GM23248 (cell line): Measurements from ENCODE around the gene SNX25. TPM values are rescaled to one million over a fixed set of nuclear protein-coding genes. Genes with fewer than 3 reads are reported as not detected.
A peak's percentile ranks its signal among the peaks of the same experiment; 100 is the strongest.
"Not testable (repeated sequence)": the region's sequence is repeated elsewhere in the genome, so short reads cannot be mapped to it uniquely, and the experiment has no call there.

ENCODE experiments used
- DNase-seq: peaks from one replicate; pipeline ENCODE4 v3.0.0-alpha.2; 2015
- H2AFZ ChIP-seq: fragments of 200-600 bp; sonication (generic); 2 replicates; pipeline ENCODE4 v1.6.1; 2016; ENCODE audit warnings: antibody characterized with exemption
- H3F3A ChIP-seq: fragments of 200-600 bp; sonication (generic); 2 replicates; pipeline ENCODE4 v1.6.1; 2016; ENCODE audit warnings: mild to moderate bottlenecking, antibody characterized with exemption, mixed run types; ENCODE audit not compliant: insufficient read depth
- H3K27ac ChIP-seq: fragments of 200-600 bp; sonication (generic); 2 replicates; pipeline ENCODE4 v1.5.1; 2016; ENCODE audit warnings: mild to moderate bottlenecking
- H3K27me3 ChIP-seq: fragments of 200-600 bp; sonication (generic); replicated peaks from 2 replicates; pipeline ENCODE4 v1.6.1; 2016; ENCODE audit warnings: mild to moderate bottlenecking; ENCODE audit not compliant: insufficient read depth
- H3K36me3 ChIP-seq: fragments of 200-600 bp; sonication (generic); 2 replicates; pipeline ENCODE4 v1.6.1; 2016; ENCODE audit warnings: low read depth, mild to moderate bottlenecking
- H3K4me1 ChIP-seq: fragments of 200-600 bp; sonication (generic); 2 replicates; pipeline ENCODE4 v1.6.1; 2016; ENCODE audit warnings: mild to moderate bottlenecking; ENCODE audit not compliant: insufficient read depth
- H3K4me2 ChIP-seq: fragments of 200-600 bp; sonication (generic); one replicate; pipeline ENCODE4 v1.6.1; 2016; ENCODE audit warnings: mild to moderate bottlenecking; ENCODE audit not compliant: unreplicated experiment
- H3K4me3 ChIP-seq: fragments of 200-600 bp; sonication (generic); 2 replicates; pipeline ENCODE4 v1.5.1; 2016; ENCODE audit warnings: mild to moderate bottlenecking
- H3K79me2 ChIP-seq: fragments of 200-600 bp; sonication (generic); 2 replicates; pipeline ENCODE4 v1.6.1; 2016; ENCODE audit warnings: mild to moderate bottlenecking; ENCODE audit not compliant: insufficient read depth
- H3K9ac ChIP-seq: fragments of 200-600 bp; sonication (generic); 2 replicates; pipeline ENCODE4 v1.6.1; 2016; ENCODE audit warnings: mild to moderate bottlenecking
- H3K9me2 ChIP-seq: fragments of 200-600 bp; sonication (generic); 2 replicates; pipeline ENCODE4 v1.6.1; 2016; ENCODE audit warnings: mixed run types, mild to moderate bottlenecking, moderate library complexity; ENCODE audit not compliant: insufficient read depth
- H3K9me3 ChIP-seq: fragments of 200-600 bp; sonication (generic); one replicate; pipeline ENCODE4 v1.6.1; 2017; ENCODE audit warnings: low read depth
- H4K20me1 ChIP-seq: fragments of 200-600 bp; sonication (generic); 2 replicates; pipeline ENCODE4 v1.6.0; 2016; ENCODE audit not compliant: insufficient read depth
- EZH2 ChIP-seq: fragments of 200-600 bp; sonication (generic); IDR thresholded peaks from 2 replicates; pipeline ENCODE4 v1.6.1; 2018; ENCODE audit warnings: antibody characterized with exemption, mild to moderate bottlenecking; ENCODE audit not compliant: insufficient read depth, poor library complexity, severe bottlenecking
- EZH2phosphoT487 ChIP-seq: fragments of 200-600 bp; sonication (generic); IDR thresholded peaks from 2 replicates; pipeline ENCODE4 v1.6.1; 2018; ENCODE audit warnings: antibody characterized with exemption, moderate library complexity, mild to moderate bottlenecking, low read depth; ENCODE audit not compliant: insufficient read depth
- WGBS, 2 experiments: methylation state at CpG; one replicate each; pipeline ENCODE4 v1.1.6; 2015 to 2017; ENCODE audit warnings: low lambda C conversion rate in 2 of 2, low coverage in 1 of 2; ENCODE audit errors: missing lambda C conversion rate in 2 of 2; 5-methylcytosine and 5-hydroxymethylcytosine counted together
- in situ Hi-C: fragments of 300-500 bp; cut with MboI; formaldehyde crosslinking; loops from 2 replicates; pipeline ENCODE4 v1.15.0; 2020
- polyA plus RNA-seq: library from polyadenylated mRNA; unstranded; fragments of >200 nt; fragmentation: Nextera tagmentation; extraction: Ambion mirVana; gene quantifications from 2 replicates; pipeline ENCODE4 v1.2.1, GENCODE V29; 2016
- total RNA-seq: library from RNA; depleted of rRNA; stranded (reverse); fragments of >200 nt; shearing (Covaris generic); gene quantifications from 2 replicates; pipeline ENCODE4 v1.2.3, GENCODE V29; 2014

Gene SNX25
- total and polyA plus RNA-seq, 2 experiments from 2014 or later = 8.2 to 50.0 TPM

DNA sequence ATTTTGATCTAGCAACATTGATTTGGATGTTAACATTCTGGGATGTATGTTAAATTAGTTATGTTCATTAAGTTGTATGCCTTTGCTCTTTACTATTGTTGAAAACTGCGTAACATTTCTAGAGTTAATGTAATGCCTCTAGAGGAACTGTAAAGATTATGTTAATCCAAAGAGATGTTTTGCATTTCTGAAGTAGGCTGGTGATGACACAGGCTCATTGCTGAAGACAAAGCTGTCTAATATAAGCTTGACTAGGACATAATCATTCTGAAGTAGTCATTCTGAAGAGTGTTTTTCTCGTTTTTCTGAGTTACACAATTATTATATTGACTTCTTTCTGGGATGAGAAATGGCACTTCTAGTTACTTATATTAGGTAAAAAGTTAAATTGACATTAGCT is 113.4 kb downstream of the SNX25 start:
- Histone ChIP-seq H3K79me2 (no peaks in the 10 kb centered on the region), H3F3A (peaks cover 19% of the 10 kb centered on the region), H3K4me3 (no peak overlapping the region), H3K27ac (peak overlapping the region; percentile 10; the same call in 1 of the 2 replicates), H3K9ac (no peak overlapping the region), H3K4me2 (peak overlapping the region; percentile 3), H3K27me3 (no peaks in the 10 kb centered on the region), H3K9me3 (no peaks in the 10 kb centered on the region), H3K4me1 (peaks cover 18% of the 10 kb centered on the region), H3K36me3 (peaks cover 7% of the 10 kb centered on the region; the same call in 1 of the 2 replicates), H3K9me2 (no peaks in the 10 kb centered on the region), H4K20me1 (no peaks in the 10 kb centered on the region), H2AFZ (no peak overlapping the region)
- WGBS, 2 experiments = 65 to 67% methylated on average over 2 of the region's 2 CpGs
- in situ Hi-C loops = no loop called here
- peak; percentile 23 for DNase-seq
- TF ChIP-seq EZH2phosphoT487 (no peak), EZH2 (no peak)

DNA sequence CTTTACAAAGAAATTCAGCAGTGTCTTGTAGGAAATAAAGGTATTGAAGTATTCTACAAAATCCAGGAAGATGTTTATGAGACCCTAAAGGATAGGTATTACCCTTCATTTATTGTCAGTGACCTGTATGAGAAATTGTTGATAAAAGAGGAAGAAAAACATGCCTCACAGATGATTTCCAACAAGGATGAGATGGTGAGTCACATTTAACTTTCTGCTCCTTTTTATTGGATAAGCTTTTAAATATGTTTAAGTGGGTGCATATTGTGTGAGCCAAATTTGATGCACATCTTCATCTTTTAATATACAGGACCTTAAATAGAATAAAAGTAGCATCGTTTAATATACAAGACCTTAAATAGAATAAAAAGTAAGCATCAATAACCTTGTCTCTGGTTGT is 114.2 kb downstream of the SNX25 start:
- H3F3A ChIP-seq = peaks cover 19% of the 10 kb centered on the region
- no peak overlapping the region for H3K9ac ChIP-seq
- peak overlapping the region; percentile 10 for H3K4me2 ChIP-seq
- WGBS, 2 experiments = 100% methylated on average over 1 of the region's 1 CpG
- no peak for TF ChIP-seq EZH2
- TF ChIP-seq EZH2phosphoT487 = no peak
- H3K27ac ChIP-seq = no peak overlapping the region
- H3K4me3 ChIP-seq = no peak overlapping the region
- no peaks in the 10 kb centered on the region for H3K27me3 ChIP-seq
- no peaks in the 10 kb centered on the region for H4K20me1 ChIP-seq
- H3K36me3 ChIP-seq = peaks cover 7% of the 10 kb centered on the region; the same call in 1 of the 2 replicates
- peak; percentile 48 for DNase-seq
- H2AFZ ChIP-seq = no peak overlapping the region
- peaks cover 18% of the 10 kb centered on the region for H3K4me1 ChIP-seq
- no peaks in the 10 kb centered on the region for H3K9me2 ChIP-seq
- in situ Hi-C loops = no loop called here
- H3K79me2 ChIP-seq = no peaks in the 10 kb centered on the region
- no peaks in the 10 kb centered on the region for H3K9me3 ChIP-seq

DNA sequence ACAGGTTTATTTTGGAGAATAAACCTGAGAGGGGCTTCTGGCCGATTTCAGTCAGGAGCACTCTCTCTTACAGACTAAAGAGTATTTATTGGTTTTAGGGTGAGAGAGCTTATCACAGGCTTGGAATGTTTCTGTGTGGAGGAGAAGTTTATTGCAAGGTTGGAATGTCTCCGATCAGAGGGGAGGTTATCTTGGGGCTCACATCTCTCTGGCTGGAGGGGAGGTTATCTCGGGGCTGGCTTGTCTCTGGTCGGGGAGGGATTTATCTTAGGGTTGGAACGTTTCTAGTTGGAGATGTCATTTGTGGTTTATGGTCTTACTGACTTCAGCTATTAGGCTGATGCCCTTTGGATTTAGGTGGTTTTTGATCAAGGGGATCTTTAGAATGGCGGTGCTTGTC is 115.0 kb downstream of the SNX25 start:
- DNase-seq, in situ Hi-C loops, H3K9me2 ChIP-seq, H3K9ac ChIP-seq, H3K79me2 ChIP-seq, H4K20me1 ChIP-seq, H2AFZ ChIP-seq, H3K27ac ChIP-seq, H3K27me3 ChIP-seq, H3K36me3 ChIP-seq, H3K4me3 ChIP-seq, H3K9me3 ChIP-seq, H3K4me2 ChIP-seq: not testable (repeated sequence)
- 90 to 93% methylated on average over 6 of the region's 6 CpGs for WGBS, 2 experiments
- H3K4me1 ChIP-seq = peaks cover 18% of the 10 kb centered on the region
- H3F3A ChIP-seq = peaks cover 19% of the 10 kb centered on the region

DNA sequence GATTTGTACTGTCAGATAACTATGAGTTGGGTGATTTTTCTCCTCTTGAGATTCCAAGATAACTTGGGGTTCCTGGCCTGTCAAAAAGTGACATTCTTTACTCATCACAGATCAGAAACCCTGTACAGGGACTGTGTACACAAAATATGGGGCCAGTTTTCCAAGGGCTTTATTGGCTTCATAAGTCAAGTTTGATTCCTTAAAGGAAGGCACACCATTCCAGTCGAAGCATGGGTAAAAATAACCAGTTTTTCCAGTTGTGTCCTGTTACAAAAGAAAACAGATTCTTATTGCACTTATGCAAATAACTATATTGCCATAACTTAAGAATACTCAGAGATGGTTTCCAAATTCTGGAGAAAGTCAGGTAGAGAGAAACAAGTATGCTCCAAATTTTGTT is 116.3 kb downstream of the SNX25 start:
- H3K4me1 ChIP-seq = peaks cover 18% of the 10 kb centered on the region
- in situ Hi-C loops, H3K27ac ChIP-seq, DNase-seq, H4K20me1 ChIP-seq, H3K9ac ChIP-seq, H3K36me3 ChIP-seq, H3K27me3 ChIP-seq, H3K9me2 ChIP-seq, H3K4me3 ChIP-seq, H3K4me2 ChIP-seq, H2AFZ ChIP-seq, H3K9me3 ChIP-seq, H3K79me2 ChIP-seq: not testable (repeated sequence)
- H3F3A ChIP-seq = peaks cover 19% of the 10 kb centered on the region
- 100% methylated on average over 1 of the region's 1 CpG for WGBS, 2 experiments

DNA sequence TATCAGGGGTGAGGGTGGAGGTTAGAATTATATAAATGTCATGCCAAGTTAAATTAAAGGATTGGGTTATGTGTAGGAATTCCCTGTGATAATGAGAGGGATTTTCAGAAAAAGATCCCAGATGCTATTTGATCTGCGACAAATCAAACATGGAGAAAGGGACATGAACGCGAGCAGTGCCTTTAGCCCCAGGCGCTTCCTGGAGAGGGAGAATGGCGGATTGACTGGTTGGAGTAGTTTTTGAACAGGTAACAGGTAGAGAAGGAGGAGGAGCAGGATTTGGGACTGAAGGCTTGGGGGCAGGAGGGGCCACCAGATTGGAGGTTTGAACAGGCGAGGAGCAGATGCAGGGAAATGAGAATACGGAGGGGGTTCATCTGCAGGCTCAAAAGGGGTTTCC is 119.2 kb downstream of the SNX25 start:
- no peaks in the 10 kb centered on the region for H3K79me2 ChIP-seq
- H3K4me2 ChIP-seq = no peak overlapping the region
- H3K9me3 ChIP-seq = no peaks in the 10 kb centered on the region
- H2AFZ ChIP-seq = no peak overlapping the region
- no peaks in the 10 kb centered on the region for H3K27me3 ChIP-seq
- H3K9me2 ChIP-seq = no peaks in the 10 kb centered on the region
- H3K4me3 ChIP-seq = no peak overlapping the region
- no peak for TF ChIP-seq EZH2phosphoT487
- TF ChIP-seq EZH2 = no peak
- H3K36me3 ChIP-seq = no peaks in the 10 kb centered on the region
- in situ Hi-C loops = no loop called here
- H3K9ac ChIP-seq = no peak overlapping the region
- H4K20me1 ChIP-seq = no peaks in the 10 kb centered on the region
- H3F3A ChIP-seq = peaks cover 4% of the 10 kb centered on the region; the same call in 1 of the 2 replicates
- DNase-seq = no peak
- 97 to 100% methylated on average over 7 of the region's 7 CpGs for WGBS, 2 experiments
- peaks cover 6% of the 10 kb centered on the region for H3K4me1 ChIP-seq
- H3K27ac ChIP-seq = no peak overlapping the region

DNA sequence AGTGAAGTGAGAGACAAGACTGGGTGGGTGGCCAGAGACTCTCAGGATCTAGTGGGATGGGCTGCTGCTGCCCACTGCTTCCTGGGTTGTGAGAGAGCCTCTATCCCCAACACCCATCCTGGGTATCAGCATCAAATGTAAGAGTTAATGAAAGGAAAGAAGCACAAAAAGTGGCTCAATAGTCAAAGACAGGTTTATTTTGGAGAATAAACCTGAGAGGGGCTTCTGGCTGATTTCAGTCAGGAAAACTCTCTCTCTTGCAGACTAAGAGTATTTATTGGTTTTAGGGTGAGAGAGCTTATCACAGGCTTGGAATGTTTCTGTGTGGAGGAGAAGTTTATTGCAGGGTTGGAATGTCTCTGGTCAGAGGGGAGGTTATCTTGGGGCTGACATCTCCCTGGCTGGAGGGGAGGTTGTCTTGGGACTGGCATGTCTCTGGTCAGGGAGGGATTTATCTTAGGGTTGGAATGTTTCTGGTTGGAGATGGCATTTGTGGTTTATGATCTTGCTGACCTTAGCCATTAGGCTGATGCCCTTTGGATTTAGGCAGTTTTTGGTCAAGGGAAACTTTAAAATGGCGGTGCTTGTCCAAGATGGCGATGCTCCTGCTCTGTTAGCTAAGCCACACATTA is 120.6 kb downstream of the SNX25 start:
- H4K20me1 ChIP-seq, H3K4me2 ChIP-seq, H3K9me3 ChIP-seq, H3K4me3 ChIP-seq, H3K4me1 ChIP-seq, H3F3A ChIP-seq, H2AFZ ChIP-seq, H3K9ac ChIP-seq, H3K79me2 ChIP-seq, H3K27ac ChIP-seq, H3K36me3 ChIP-seq, H3K27me3 ChIP-seq, in situ Hi-C loops, DNase-seq, H3K9me2 ChIP-seq: not testable (repeated sequence)
- WGBS, 2 experiments = 97 to 100% methylated on average over 2 of the region's 2 CpGs
